K562 (cell line): ENCODE data around the gene MSRB2. TPM values are rescaled to one million over a fixed set of nuclear protein-coding genes. Genes with fewer than 3 reads are reported as not detected.

ENCODE experiments used
- DIDO1 ChIP-seq: fragments of 450-650 bp; IDR thresholded peaks from 2 replicates; pipeline ENCODE4 v1.6.1; 2016; ENCODE audit warnings: low read depth, missing biosample characterization, missing genetic modification characterization
- JUN ChIP-seq, 2 experiments: sonication (generic) in 1 of 2; formaldehyde crosslinking in 1 of 2; IDR thresholded peaks; 2 replicates each; pipeline versions ENCODE4 v1.6.1 to v1.8.0; 2012 to 2022; ENCODE audit warnings: borderline replicate concordance in 2 of 2, mild to moderate bottlenecking in 2 of 2, improper control_type of control experiment in 1 of 2, low read depth in 1 of 2, low read length in 1 of 2, missing genetic modification reagents in 1 of 2
- MTA1 ChIP-seq: fragments of 450-650 bp; IDR thresholded peaks from 2 replicates; pipeline ENCODE4 v1.6.1; 2017; ENCODE audit warnings: borderline replicate concordance
- MYC ChIP-seq, 2 experiments: fragments of 250-450 bp in 1 of 2; sonication (Bioruptor Pico) in 1 of 2; IDR thresholded peaks; 2 replicates each; pipeline versions ENCODE4 v1.5.1 to v1.6.1; 2012 to 2021; ENCODE audit warnings: low read depth in 2 of 2, borderline replicate concordance in 1 of 2, improper control_type of control experiment in 1 of 2, low read length in 1 of 2, mild to moderate bottlenecking in 1 of 2, moderate library complexity in 1 of 2
- PHF21A ChIP-seq: fragments of 450-650 bp; IDR thresholded peaks from 2 replicates; pipeline ENCODE4 v1.6.1; 2017; ENCODE audit warnings: low read depth, borderline replicate concordance
- SMARCE1 ChIP-seq: fragments of 450-650 bp; IDR thresholded peaks from 2 replicates; pipeline ENCODE4 v1.7.1; 2016; ENCODE audit warnings: mild to moderate bottlenecking
- SNRNP70 ChIP-seq: fragments of 200-400 bp; formaldehyde crosslinking; optimal IDR thresholded peaks from 2 replicates; pipeline ENCODE3; 2017; ENCODE audit warnings: low read depth, low read length
- TAF1 ChIP-seq: IDR thresholded peaks from 2 replicates; pipeline ENCODE4 v1.6.1; 2011; ENCODE audit warnings: mild to moderate bottlenecking, low read length, moderate library complexity; ENCODE audit not compliant: insufficient read depth, control insufficient read depth, severe bottlenecking; ENCODE audit errors: extremely low read depth
- ZNF212 ChIP-seq: fragments of 450-650 bp; formaldehyde crosslinking; IDR thresholded peaks from 2 replicates; pipeline ENCODE4 v1.4.0; 2020; ENCODE audit warnings: mild to moderate bottlenecking
- ZNF384 ChIP-seq: IDR thresholded peaks from 2 replicates; pipeline ENCODE4 v1.6.1; 2012; ENCODE audit warnings: low read depth, low read length, improper control_type of control experiment
- polyA plus RNA-seq, 8 experiments: library from polyadenylated mRNA; depleted of rRNA in 4 of 8; stranded (reverse) in 5 of 8; unstranded in 3 of 8; fragments of >200 nt; fragmentation: Nextera tagmentation in 2 of 8; fragmentation: Illumina TruSeq in 1 of 8; extraction: Ambion mirVana in 2 of 8; extraction: Trizol in 1 of 8; gene quantifications; 2 replicates each; pipeline versions ENCODE4 v1.2.1 to v1.2.3, GENCODE V29; 2011 to 2014; ENCODE audit warnings: inconsistent platforms in 1 of 8, missing spikeins in 1 of 8
- total RNA-seq, 7 experiments: library from RNA; depleted of rRNA in 6 of 7; stranded (reverse); fragments of >200 nt in 6 of 7; fragmentation: Illumina TruSeq in 2 of 7; extraction: Trizol in 2 of 7; gene quantifications; 2 replicates each; pipeline versions ENCODE4 v1.2.1 to v1.2.3, GENCODE V29; 2011 to 2021; ENCODE audit warnings: low replicate concordance in 1 of 7
- TF ChIP-seq, protein P1 (sequence below): fragments of 450-650 bp; IDR thresholded peaks from 2 replicates; pipeline ENCODE4 v1.6.1; 2016
- TF ChIP-seq, protein P2 (sequence below): fragments of 450-650 bp; formaldehyde crosslinking; IDR thresholded peaks from 2 replicates; pipeline ENCODE4 v1.4.0; 2022; ENCODE audit warnings: missing genetic modification characterization
- TF ChIP-seq, protein P3 (sequence below), 2 experiments: fragments of 450-650 bp; IDR thresholded peaks; 2 replicates each; pipeline ENCODE4 v1.6.1; 2018; ENCODE audit warnings: mild to moderate bottlenecking in 2 of 2, low read depth in 1 of 2; ENCODE audit not compliant: partially characterized antibody in 2 of 2
- TF ChIP-seq, protein P4 (sequence below): IDR thresholded peaks from 2 replicates; pipeline ENCODE4 v1.6.1; 2016; ENCODE audit warnings: missing genetic modification characterization, missing compliant biosample characterization

MSRB2 gene
- total and polyA plus RNA-seq, 9 of the 15 experiments (the other 6 are each of a cell fraction or from before 2014, with no cell fraction given), result 1.5 to 22.3 (median 5.9) TPM

DNA sequence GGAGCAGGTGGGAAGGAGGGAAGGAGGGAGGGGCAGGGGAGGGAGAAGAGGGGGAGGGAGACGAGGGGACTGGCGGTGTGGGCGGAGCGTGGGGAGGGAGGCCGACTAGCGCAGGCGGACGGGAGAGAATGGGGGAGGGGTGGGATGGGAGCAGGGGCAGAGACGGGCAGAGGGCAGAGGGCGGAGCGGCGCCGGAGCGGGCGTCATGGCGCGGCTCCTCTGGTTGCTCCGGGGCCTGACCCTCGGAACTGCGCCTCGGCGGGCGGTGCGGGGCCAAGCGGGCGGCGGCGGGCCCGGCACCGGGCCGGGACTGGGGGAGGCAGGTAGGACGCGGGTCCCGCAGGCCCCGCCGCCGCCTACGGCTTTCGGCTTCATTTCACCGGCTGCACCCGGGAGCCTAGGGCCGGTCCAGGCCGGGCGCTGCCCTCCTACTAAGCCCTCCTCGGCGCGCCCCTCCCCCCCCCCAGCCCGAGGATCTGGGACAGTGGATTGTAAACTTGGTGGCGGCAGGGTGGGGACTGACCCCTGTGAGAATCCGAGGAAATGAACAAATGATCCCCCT lies at the start of gene MSRB2 (continued):
- TF ChIP-seq, protein P1, sequence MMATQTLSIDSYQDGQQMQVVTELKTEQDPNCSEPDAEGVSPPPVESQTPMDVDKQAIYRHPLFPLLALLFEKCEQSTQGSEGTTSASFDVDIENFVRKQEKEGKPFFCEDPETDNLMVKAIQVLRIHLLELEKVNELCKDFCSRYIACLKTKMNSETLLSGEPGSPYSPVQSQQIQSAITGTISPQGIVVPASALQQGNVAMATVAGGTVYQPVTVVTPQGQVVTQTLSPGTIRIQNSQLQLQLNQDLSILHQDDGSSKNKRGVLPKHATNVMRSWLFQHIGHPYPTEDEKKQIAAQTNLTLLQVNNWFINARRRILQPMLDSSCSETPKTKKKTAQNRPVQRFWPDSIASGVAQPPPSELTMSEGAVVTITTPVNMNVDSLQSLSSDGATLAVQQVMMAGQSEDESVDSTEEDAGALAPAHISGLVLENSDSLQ, result no peak
- TF ChIP-seq ZNF384, result no peak
- no peak for TF ChIP-seq JUN (IDR thresholded peaks at IDR 0.05; ENCODE audit: borderline replicate concordance, low read depth, low read length)
- TF ChIP-seq JUN (CRISPR knock-in tag; IDR thresholded peaks at IDR 0.05; ENCODE audit: borderline replicate concordance), result no peak
- TF ChIP-seq SMARCE1, result no peak
- peak; percentile 51 for TF ChIP-seq TAF1
- TF ChIP-seq MTA1, result no peak
- no peak for TF ChIP-seq SNRNP70
- TF ChIP-seq, protein P2, sequence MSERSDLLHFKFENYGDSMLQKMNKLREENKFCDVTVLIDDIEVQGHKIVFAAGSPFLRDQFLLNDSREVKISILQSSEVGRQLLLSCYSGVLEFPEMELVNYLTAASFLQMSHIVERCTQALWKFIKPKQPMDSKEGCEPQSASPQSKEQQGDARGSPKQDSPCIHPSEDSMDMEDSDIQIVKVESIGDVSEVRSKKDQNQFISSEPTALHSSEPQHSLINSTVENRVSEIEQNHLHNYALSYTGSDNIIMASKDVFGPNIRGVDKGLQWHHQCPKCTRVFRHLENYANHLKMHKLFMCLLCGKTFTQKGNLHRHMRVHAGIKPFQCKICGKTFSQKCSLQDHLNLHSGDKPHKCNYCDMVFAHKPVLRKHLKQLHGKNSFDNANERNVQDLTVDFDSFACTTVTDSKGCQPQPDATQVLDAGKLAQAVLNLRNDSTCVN, result no peak
- TF ChIP-seq, protein P3, sequence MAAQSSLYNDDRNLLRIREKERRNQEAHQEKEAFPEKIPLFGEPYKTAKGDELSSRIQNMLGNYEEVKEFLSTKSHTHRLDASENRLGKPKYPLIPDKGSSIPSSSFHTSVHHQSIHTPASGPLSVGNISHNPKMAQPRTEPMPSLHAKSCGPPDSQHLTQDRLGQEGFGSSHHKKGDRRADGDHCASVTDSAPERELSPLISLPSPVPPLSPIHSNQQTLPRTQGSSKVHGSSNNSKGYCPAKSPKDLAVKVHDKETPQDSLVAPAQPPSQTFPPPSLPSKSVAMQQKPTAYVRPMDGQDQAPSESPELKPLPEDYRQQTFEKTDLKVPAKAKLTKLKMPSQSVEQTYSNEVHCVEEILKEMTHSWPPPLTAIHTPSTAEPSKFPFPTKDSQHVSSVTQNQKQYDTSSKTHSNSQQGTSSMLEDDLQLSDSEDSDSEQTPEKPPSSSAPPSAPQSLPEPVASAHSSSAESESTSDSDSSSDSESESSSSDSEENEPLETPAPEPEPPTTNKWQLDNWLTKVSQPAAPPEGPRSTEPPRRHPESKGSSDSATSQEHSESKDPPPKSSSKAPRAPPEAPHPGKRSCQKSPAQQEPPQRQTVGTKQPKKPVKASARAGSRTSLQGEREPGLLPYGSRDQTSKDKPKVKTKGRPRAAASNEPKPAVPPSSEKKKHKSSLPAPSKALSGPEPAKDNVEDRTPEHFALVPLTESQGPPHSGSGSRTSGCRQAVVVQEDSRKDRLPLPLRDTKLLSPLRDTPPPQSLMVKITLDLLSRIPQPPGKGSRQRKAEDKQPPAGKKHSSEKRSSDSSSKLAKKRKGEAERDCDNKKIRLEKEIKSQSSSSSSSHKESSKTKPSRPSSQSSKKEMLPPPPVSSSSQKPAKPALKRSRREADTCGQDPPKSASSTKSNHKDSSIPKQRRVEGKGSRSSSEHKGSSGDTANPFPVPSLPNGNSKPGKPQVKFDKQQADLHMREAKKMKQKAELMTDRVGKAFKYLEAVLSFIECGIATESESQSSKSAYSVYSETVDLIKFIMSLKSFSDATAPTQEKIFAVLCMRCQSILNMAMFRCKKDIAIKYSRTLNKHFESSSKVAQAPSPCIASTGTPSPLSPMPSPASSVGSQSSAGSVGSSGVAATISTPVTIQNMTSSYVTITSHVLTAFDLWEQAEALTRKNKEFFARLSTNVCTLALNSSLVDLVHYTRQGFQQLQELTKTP (IDR thresholded peaks at IDR 0.05; ENCODE audit: low read depth in 1 of 2, partially characterized antibody in 2 of 2), result no peak
- TF ChIP-seq MYC (IDR thresholded peaks at IDR 0.05; ENCODE audit: low read depth, low read length), result no peak
- no peak for TF ChIP-seq MYC (CRISPR knock-in tag; IDR thresholded peaks at IDR 0.05; ENCODE audit: borderline replicate concordance, low read depth)
- no peak for TF ChIP-seq PHF21A
- no peak for TF ChIP-seq DIDO1 (tag)
- no peak for TF ChIP-seq ZNF212 (CRISPR knock-in tag)
- TF ChIP-seq, protein P4, sequence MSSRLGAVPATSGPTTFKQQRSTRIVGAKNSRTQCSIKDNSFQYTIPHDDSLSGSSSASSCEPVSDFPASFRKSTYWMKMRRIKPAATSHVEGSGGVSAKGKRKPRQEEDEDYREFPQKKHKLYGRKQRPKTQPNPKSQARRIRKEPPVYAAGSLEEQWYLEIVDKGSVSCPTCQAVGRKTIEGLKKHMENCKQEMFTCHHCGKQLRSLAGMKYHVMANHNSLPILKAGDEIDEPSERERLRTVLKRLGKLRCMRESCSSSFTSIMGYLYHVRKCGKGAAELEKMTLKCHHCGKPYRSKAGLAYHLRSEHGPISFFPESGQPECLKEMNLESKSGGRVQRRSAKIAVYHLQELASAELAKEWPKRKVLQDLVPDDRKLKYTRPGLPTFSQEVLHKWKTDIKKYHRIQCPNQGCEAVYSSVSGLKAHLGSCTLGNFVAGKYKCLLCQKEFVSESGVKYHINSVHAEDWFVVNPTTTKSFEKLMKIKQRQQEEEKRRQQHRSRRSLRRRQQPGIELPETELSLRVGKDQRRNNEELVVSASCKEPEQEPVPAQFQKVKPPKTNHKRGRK (tag), result no peak
- TF ChIP-seq, all 486 proteins: peak for 68
